Spleen (tissue), 3 donors: ENCODE data around the gene BLOC1S1.

ENCODE experiments used
- POLR2A ChIP-seq, 3 donors: fragments of 450-650 bp; IDR thresholded peaks; one replicate each; pipeline ENCODE4 v1.5.1; 2017; ENCODE audit warnings: antibody characterized with exemption in 3 of 3, mild to moderate bottlenecking in 1 of 3
- POLR2AphosphoS5 ChIP-seq, 3 donors: sonication (generic); formaldehyde crosslinking; IDR thresholded peaks; one replicate each; pipeline ENCODE4 v1.5.1; 2017; ENCODE audit warnings: antibody characterized with exemption in 3 of 3

DNA sequence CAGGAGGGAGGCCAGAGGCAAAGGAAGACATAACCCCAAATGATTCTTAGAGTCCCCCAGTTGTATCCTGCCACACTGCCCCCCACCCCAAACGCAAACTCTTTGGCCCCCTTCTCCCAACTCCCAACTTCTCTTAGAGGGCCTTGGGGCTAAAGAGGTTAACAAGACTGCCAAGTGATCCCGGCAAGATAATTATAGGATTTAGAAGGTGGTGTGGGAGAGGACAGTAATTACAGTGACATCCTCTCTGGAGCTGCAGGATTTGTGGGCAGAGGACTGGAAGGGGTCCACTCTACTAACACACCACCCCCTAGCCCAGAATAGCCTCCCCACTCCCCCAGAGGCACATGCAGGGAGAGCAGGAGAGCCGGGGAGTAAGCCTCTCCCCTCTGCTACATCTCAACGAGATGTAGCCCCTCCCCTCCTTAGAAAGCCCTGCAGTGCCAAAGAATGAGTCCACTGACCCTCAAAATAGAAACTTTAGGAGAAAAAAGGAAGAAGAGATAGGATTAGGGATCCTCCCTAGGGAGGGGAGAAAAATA, 21.8 kb downstream of the BLOC1S1 start:
- TF ChIP-seq POLR2AphosphoS5 (IDR thresholded peaks at IDR 0.05) (no peak), POLR2A (IDR thresholded peaks at IDR 0.05) (no peak)
